Stimulated activated CD8-positive, alpha-beta memory T cell treated with anti-CD3 and anti-CD28 coated beads, Interleukin-4, amount 100 ng/mL, for 1 hour (primary cell): Measurements from ENCODE around the gene ADAM8.

Experiments used
- DNase-seq, 2 donors: peaks; one replicate each; pipeline ENCODE4 v3.0.0-alpha.2; 2020; ENCODE audit warnings: low read depth in 2 of 2, low spot score in 1 of 2

The ADAM8 gene

DNA sequence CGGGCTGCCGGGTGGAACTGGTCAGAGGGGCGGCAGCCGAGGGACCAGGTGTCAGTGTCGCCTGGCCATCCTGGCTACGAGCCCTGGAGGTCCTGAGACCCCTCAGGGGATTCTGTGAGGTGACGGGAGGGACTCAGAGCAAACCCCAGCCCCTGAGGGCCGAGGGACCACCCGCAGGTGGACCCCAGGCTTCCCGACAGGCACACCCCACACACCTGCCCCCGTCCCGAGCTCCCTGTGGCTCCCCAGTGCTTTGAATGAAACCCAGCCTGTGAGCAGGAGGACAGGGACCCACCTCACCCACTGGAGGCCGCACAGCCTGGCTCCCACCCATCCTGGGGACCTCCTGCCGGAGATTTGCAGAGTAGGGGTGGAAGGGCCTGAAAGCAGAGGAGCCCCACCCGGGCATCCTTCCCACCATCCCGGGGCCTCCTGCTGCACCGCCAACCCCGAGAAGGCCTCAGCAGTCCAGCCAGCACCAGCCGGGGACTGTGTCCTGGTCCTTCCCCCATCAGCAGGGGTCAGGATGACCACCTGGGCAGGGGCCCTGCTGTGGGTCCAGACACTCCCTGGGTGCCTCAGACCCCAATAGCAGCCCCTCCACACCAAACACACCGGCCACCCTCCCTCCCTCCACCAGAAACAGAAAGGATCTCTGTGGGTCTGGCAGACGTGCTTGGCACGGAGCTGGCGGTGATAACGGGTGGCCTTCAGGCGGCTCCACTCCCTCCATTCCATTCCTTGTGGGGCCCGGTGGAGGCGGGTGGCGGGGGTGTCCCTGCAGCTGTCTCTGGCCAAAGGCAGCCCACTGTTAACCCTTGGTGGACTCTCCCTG, 25.1 kb downstream of the ADAM8 start:
- no peak for DNase-seq

DNA sequence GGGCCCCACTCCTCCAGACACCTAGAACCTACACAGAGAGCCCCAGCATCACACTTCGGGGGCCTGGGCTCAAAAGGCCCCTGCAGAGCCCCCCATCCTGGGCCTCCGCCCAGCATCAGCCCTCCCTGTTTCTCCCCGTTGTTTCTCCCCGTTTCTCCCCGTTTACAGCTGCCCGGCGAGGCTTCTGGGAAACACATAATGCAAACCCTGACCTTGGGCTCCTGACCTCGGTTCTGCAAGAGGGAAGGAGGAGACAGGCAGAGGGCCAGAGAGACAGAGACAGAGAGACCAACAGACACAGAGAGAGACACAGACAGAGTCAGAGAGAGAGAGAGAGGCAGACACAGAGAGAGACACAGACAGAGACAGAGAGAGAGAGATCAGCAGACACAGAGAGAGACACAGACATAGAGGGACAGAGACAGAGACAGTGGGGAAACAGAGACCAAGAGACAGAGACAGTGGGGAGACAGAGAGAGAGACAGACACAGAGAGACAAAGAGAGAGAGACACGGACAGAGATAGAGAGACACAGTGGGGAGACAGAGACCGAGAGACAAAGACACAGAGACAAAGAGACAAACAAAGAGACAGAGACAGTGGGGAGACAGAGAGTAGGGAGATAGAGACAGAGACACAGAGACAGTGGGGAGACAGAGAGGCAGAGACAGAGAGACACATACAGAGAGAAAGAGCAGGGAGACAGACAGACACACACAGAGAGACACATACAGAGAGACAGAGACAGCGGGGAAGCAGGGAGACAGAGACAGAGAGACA, 26.5 kb downstream of the ADAM8 start:
- DNase-seq, result no peak

GRCh38 chr10:133249094-133249780, 27.4 kb downstream of the ADAM8 start:
- no peak for DNase-seq

- no peak for DNase-seq
Measured at GRCh38 chr10:133248334-133248715, 28.3 kb downstream of the ADAM8 start.

DNA sequence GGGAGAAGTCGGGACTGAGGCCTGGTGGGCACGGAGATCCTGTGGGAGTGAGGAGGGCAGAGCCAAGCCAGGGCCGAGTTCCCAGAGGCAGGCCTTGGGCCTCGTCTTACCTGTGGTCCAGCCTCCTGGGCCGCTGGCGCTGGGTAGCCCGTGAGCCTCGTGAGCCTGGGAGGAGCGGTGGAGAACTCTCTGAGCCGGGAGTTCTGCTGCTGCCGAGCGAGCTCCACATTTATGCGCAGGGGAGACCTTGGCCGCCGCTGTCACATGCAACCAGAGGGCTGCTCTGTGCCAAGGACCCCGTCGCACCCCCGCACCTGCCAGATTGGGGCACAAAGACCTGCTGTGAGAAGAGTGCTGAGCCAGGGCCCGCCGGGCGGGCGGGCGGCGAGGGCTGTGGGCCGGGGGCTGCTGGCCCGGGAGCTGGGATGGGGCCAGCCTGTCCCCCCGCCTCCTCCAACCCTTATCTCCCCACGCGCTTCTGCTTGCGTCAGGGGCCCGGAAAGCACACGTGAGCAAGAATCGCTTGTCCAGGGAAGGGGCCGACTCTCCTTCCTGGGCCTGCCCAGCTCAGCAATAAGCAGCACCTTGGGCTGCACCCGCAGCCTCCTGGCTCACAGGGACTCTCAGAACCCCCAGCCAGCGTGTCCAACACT, 28.9 kb downstream of the ADAM8 start:
- DNase-seq, result no peak

GRCh38 chr10:133246236-133246626, 30.4 kb downstream of the ADAM8 start:
- DNase-seq, result no peak

GRCh38 chr10:133245439-133246235, 31.0 kb downstream of the ADAM8 start:
- no peak for DNase-seq

DNA sequence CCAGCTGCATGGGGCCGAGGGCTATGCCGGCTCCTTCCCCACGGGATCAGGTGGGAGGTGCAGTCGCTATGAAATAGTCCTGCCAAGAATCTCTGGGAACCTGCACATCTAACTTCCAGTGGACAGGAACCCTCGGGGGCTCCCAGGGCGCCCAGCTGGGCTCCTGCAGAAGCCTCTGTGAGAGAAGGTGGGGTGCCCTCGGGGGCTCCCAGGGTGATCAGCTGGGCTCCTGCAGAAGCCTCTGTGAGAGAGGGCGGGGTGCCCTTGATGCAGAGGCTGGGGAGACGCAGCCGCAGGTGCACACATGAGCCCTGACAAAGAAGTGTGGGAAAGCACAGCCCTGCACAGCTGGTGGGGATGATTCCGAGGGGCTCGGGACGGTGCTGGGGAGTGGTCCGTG, 33.1 kb downstream of the ADAM8 start:
- DNase-seq, result no peak

GRCh38 chr10:133242611-133243356, 33.9 kb downstream of the ADAM8 start:
- no peak for DNase-seq

DNA sequence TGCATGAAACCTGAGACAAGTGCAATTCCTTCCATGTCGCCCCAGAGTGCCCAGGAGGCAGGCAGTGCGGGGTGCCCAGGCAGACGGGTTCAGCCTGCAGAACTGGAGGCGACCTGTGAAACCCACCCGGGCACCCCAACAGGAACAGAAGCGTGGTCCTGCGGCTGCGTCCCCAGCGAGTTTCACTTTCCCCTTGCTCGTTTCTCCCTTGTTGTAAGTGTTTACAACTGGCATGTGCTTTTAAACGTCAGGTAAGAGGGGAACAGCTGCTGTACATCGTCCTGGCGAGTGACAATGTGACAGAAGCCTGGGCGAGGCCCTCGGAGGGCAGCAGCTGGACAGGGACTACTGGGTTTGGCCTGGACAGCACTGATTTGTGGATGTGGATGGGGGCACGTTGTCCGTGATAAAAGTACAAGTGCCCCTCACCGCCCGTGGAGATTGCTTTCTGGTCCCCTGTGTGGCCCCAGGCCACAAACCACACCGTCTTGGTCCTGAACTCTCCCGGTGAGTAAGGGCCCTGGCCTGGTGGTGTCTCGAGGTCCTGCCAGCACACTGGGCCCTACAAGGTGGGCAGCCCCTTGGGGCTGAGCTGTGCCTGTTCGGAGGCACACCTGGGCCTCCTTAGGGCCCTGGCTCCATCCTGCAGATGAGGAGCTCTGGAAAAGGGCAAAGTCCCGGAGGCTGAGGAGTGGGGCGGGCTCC, 35.0 kb downstream of the ADAM8 start:
- no peak for DNase-seq

- no peak for DNase-seq
Measured at GRCh38 chr10:133239990-133240389, 36.7 kb downstream of the ADAM8 start.

- no peak for DNase-seq
Measured at GRCh38 chr10:133238466-133238804, 38.2 kb downstream of the ADAM8 start.

- no peak for DNase-seq
Measured at GRCh38 chr10:133237588-133238465, 38.8 kb downstream of the ADAM8 start, which contains the start of gene VENTX. Gene VENTX (plus strand): TSS chr10:133237855. CDS start chr10:133237915, 60 bp downstream.

- DNase-seq, result no peak
Measured at GRCh38 chr10:133237241-133237587, 39.5 kb downstream of the ADAM8 start.

- no peak for DNase-seq
Measured at GRCh38 chr10:133236401-133237240, 40.0 kb downstream of the ADAM8 start.

GRCh38 chr10:133235932-133236331, 40.7 kb downstream of the ADAM8 start:
- no peak for DNase-seq

DNA sequence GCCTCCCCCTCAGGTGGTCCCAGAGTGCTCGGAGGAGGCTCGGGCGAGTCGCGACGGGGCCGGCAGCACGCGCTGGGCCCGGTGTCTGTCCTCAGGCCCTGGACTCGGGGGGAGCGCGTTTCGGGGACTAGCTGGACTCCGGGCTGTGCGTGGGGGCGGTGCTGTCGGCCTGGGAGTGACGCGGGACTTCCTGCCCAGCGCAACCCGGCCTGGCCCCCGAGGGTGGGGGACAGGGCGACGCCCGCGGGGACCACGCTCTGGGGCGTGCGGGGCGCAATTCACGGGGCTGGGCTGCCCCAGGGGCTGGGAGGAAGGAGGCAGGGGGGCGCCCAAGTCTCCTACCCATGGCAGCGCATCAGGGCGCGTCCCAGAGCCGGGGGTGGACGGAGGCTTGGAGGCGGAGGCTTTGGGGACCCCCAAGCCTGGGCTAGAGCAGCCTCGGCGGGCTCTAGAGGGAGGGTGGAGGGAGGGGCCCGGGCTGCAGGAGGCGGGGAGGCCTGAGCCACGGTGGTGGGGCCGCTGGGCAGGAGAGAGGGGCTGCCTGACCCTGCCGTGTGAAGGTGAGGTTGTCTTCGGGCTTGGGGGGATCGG, 41.3 kb downstream of the ADAM8 start:
- DNase-seq, result no peak
